ENCODE results near the gene MTFR2.

MTFR2 gene

GRCh38 chr6:136244061-136244616 is 6.0 kb downstream of the MTFR2 start:
- no peak for DNase-seq (ENCODE audit: low read depth)
- TF ChIP-seq, protein P1, sequence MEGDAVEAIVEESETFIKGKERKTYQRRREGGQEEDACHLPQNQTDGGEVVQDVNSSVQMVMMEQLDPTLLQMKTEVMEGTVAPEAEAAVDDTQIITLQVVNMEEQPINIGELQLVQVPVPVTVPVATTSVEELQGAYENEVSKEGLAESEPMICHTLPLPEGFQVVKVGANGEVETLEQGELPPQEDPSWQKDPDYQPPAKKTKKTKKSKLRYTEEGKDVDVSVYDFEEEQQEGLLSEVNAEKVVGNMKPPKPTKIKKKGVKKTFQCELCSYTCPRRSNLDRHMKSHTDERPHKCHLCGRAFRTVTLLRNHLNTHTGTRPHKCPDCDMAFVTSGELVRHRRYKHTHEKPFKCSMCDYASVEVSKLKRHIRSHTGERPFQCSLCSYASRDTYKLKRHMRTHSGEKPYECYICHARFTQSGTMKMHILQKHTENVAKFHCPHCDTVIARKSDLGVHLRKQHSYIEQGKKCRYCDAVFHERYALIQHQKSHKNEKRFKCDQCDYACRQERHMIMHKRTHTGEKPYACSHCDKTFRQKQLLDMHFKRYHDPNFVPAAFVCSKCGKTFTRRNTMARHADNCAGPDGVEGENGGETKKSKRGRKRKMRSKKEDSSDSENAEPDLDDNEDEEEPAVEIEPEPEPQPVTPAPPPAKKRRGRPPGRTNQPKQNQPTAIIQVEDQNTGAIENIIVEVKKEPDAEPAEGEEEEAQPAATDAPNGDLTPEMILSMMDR (IDR thresholded peaks at IDR 0.05; ENCODE audit: insufficient read depth, low read depth, low read length, missing control alignments) = no peak

DNA sequence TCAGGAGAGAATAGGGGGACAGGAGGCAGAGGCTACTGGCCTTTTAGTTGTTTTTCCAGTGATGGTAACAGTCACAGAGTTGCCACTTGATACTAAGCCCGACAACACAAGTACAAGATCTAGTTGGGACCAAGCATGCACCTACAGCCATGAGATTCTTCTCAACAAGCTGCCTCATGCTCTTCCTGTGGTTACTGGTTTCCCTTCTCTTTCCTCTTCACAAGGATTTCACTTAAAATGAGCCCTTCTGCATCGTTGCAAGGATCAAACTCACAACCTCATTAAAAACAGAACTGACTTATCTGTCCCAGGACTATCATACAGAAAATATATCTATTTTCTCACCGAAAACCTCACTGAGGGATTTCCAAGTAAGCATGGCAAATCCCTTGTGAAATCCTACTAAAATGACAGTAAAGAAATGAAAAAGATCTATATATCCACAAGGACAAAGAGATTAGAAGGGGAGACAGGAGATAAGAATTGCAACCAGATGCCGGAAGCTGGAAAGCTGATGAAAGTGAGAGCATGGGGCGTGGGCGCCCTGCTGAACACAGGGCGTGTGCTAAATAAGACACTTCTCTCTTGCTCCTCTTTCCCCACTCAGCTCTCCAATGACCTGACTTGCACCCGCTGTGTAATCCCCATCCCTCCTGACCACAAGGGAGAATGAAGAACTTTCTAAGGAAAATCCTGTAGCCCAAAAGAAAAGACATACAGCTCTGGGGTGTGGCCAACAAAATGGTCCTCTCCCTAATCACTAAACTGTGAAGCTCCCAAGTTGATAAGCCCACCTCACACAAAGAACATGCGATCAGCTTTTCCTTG is 13.4 kb downstream of the MTFR2 start:
- no peak overlapping the region for H3K4me3 ChIP-seq (ENCODE audit: low read depth, low read length)
- TF ChIP-seq, protein P1 (IDR thresholded peaks at IDR 0.05; ENCODE audit: insufficient read depth, low read depth, low read length, missing control alignments) = no peak
- DNase-seq (ENCODE audit: low read depth) = no peak

More at GRCh38 chr6:136244061-136244616, 6.0 kb downstream of the MTFR2 start:
- H3K4me3 ChIP-seq (ENCODE audit: low read depth, low read length) = no peak overlapping the region

- no peak overlapping the region for H3K4me3 ChIP-seq (ENCODE audit: low read depth, low read length)
- TF ChIP-seq, protein P1 (IDR thresholded peaks at IDR 0.05; ENCODE audit: insufficient read depth, low read depth, low read length, missing control alignments) = no peak
- DNase-seq (ENCODE audit: low read depth) = no peak
These were observed 14.9 kb downstream of the MTFR2 start for GRCh38 chr6:136235233-136235564.

- no peak for DNase-seq (ENCODE audit: low read depth)
- TF ChIP-seq, protein P1 (IDR thresholded peaks at IDR 0.05; ENCODE audit: insufficient read depth, low read depth, low read length, missing control alignments) = no peak
- no peak overlapping the region for H3K4me3 ChIP-seq (ENCODE audit: low read depth, low read length)
These were observed 17.4 kb downstream of the MTFR2 start for GRCh38 chr6:136232701-136233100.

- TF ChIP-seq, protein P1 (IDR thresholded peaks at IDR 0.05; ENCODE audit: insufficient read depth, low read depth, low read length, missing control alignments) = no peak
- DNase-seq (ENCODE audit: low read depth) = no peak
- no peak overlapping the region for H3K4me3 ChIP-seq (ENCODE audit: low read depth, low read length)
These were observed 19.8 kb downstream of the MTFR2 start for GRCh38 chr6:136230219-136230853.

DNA sequence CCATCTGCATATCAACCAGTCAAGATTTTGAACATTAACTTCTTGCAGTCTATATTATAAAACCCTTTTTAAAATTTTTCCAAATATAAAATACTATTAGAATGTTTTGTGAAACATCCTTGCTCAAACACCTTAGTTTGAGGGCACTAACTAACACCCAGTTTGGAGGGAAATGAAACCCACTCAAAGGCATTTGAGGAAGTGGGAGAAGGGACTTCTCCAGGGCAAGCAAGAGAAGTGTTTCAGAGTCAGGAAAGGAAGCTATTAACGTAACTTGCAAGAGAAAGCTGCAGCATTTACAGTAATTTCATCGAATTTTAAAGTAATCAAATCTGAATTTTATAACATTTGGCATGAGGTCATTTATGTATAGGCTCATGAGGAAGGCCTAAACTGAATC is 21.3 kb downstream of the MTFR2 start:
- no peak overlapping the region for H3K4me3 ChIP-seq (ENCODE audit: low read depth, low read length)
- DNase-seq (ENCODE audit: low read depth) = peak; percentile 13
- TF ChIP-seq, protein P1 (IDR thresholded peaks at IDR 0.05; ENCODE audit: insufficient read depth, low read depth, low read length, missing control alignments) = no peak

Measured in GM12865 (cell line).